Pancreas (tissue), 10 donors: ENCODE results near the gene ARHGEF17. TPM values are rescaled to one million over a fixed set of nuclear protein-coding genes. Genes with fewer than 3 reads are reported as not detected.

ENCODE experiments used
- ATAC-seq, 4 donors: fragments of 200-7000 bp; cut with Tn5 transposase; one replicate each; pipeline versions ENCODE4 v1.8.0 to v1.9.1; 2020; ENCODE audit warnings: mild to moderate bottlenecking in 4 of 4, moderate library complexity in 4 of 4
- DNase-seq, 6 donors: peaks; one replicate each; pipeline ENCODE4 v3.0.0-alpha.2; 2020
- FAIRE-seq: peaks from 2 replicates; lab custom pipeline; 2012; peaks lifted over from hg19 to GRCh38; lab: Jason Lieb, UNC
- H3K27ac ChIP-seq, 4 donors: fragments of 200-600 bp; sonication (generic); 1 replicate in 3 of 4; 2 replicates in 1 of 4; pipeline versions ENCODE4 v1.5.0 to v1.8.0; 2020
- H3K27me3 ChIP-seq, 4 donors: fragments of 200-600 bp; one replicate each; pipeline ENCODE4 v1.8.0; 2021
- H3K36me3 ChIP-seq, 3 donors: fragments of 200-600 bp; sonication (generic) in 1 of 3; one replicate each; pipeline versions ENCODE4 v1.5.0 to v1.8.0; 2020 to 2021
- H3K4me1 ChIP-seq, 3 donors: fragments of 200-600 bp; one replicate each; pipeline ENCODE4 v1.8.0; 2021
- H3K4me3 ChIP-seq, 4 donors: fragments of 200-600 bp; sonication (generic) in 2 of 4; one replicate each; pipeline versions ENCODE4 v1.5.0 to v1.8.0; 2020 to 2021
- H3K9me3 ChIP-seq, 4 donors: fragments of 200-600 bp; one replicate each; pipeline ENCODE4 v1.8.0; 2021
- WGBS, 2 donors: extraction: QIAGEN DNeasy Blood & Tissue Kit; methylation state at CpG; one replicate each; pipeline ENCODE4 v1.1.7; 2013; 5-methylcytosine and 5-hydroxymethylcytosine counted together
- intact Hi-C, 3 donors: fragments of 100-400 bp; cut with DNase I; formaldehyde crosslinking; loops; one replicate each; pipeline versions ENCODE4 v1.11.1 to v1.14.2; 2022
- polyA plus RNA-seq, 2 donors: library from polyadenylated mRNA; stranded (reverse); fragments of 200-250 nt; gene quantifications; one replicate each; pipeline ENCODE4 v1.2.3, GENCODE V29; 2013
- total RNA-seq, 6 donors: library from RNA; stranded (reverse); fragmentation: NEBNext Ultra II Directional in 4 of 6; extraction: Animal tissue kit (Norgen Biotek cat#: 25700) in 4 of 6; gene quantifications; one replicate each; pipeline versions ENCODE4 v1.2.1 to v1.2.4, GENCODE V29; 2021 to 2023
- TF ChIP-seq, protein P1 (sequence below), 4 donors: fragments of 200-600 bp; sonication (generic) in 3 of 4; IDR thresholded peaks; one replicate each; pipeline versions ENCODE4 v1.5.0 to v1.8.0; 2021; ENCODE audit warnings: antibody characterized with exemption in 4 of 4
- donor health status: healthy with polysubstance abuse.
- donor health status: DM: no; HTN: no; CAD: no; lungs with moderate emphysema.
- donor health status: DM: no; HTN: no; CAD: no.
- donor health status: control.
- donor health status: control.
- donor health status: Bipolar disorder and iron deficiency.
- donor health status: DM: yes; HTN: yes; CAD: no.
- donor health status: DM: no; HTN: no; CAD: no.
- donor health status: DM: no; HTN: no; CAD: no.
- donor health status: DM: yes; HTN: yes; CAD: no.

The ARHGEF17 gene
- total and polyA plus RNA-seq, 8 donors: 7.0 to 24.0 (median 10.4) TPM

DNA sequence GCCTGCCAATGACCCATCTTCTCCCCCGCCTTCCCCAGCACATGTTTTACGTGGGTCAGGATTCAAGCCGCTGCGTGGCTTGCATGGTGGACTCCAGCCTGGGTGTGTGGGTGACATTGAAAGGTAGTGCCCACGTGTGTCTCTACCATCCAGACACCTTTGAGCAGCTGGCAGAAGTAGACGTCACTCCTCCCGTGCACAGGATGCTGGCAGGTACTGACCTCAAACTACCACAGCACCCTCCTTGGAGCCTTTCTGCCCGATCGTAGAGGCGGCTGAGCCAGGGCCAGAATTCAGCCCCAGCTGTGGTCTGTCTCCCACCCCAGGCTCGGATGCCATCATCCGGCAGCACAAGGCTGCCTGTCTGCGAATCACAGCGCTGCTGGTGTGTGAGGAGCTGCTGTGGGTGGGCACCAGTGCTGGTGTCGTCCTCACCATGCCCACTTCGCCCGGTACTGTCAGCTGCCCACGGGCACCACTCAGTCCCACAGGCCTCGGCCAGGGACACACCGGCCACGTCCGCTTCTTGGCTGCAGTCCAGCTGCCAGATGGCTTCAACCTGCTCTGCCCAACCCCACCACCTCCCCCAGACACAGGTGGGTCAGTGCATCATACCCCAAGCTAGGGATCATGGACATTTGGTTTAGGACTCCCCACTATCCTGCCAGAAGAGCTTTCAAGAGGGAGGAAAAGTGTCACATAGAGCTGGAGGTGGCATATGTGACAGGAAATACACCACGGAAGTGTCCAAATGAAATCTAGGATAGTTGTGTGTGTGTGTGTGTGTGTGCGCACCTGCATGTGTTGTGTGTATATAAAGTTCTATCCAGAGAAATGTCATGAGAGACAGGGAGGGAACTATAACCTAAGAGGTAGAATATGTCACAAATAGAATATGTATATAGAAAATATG, 57.5 kb downstream of the ARHGEF17 start:
- ATAC-seq (no peak), FAIRE-seq (no peak), DNase-seq (peak in 1 of 6 donors; percentile 51)
- no peak overlapping the region for H3K27ac ChIP-seq
- intact Hi-C loops: no loop called here
- TF ChIP-seq, protein P1, sequence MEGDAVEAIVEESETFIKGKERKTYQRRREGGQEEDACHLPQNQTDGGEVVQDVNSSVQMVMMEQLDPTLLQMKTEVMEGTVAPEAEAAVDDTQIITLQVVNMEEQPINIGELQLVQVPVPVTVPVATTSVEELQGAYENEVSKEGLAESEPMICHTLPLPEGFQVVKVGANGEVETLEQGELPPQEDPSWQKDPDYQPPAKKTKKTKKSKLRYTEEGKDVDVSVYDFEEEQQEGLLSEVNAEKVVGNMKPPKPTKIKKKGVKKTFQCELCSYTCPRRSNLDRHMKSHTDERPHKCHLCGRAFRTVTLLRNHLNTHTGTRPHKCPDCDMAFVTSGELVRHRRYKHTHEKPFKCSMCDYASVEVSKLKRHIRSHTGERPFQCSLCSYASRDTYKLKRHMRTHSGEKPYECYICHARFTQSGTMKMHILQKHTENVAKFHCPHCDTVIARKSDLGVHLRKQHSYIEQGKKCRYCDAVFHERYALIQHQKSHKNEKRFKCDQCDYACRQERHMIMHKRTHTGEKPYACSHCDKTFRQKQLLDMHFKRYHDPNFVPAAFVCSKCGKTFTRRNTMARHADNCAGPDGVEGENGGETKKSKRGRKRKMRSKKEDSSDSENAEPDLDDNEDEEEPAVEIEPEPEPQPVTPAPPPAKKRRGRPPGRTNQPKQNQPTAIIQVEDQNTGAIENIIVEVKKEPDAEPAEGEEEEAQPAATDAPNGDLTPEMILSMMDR (IDR thresholded peaks at IDR 0.05): no peak
- WGBS, 2 donors: 84 to 89% methylated on average over 24 of the region's 24 CpGs
- H3K27me3 ChIP-seq: no peaks in the 10 kb centered on the region
- no peaks in the 10 kb centered on the region for H3K4me1 ChIP-seq
- H3K4me3 ChIP-seq: no peak overlapping the region
- peaks cover 0 to 9% (median 2%) of the 10 kb centered on the region in 3 donors for H3K36me3 ChIP-seq
- no peaks in the 10 kb centered on the region for H3K9me3 ChIP-seq

GRCh38 chr11:73366265-73366610, 58.2 kb downstream of the ARHGEF17 start:
- H3K9me3 ChIP-seq: no peaks in the 10 kb centered on the region
- TF ChIP-seq, protein P1 (IDR thresholded peaks at IDR 0.05): no peak
- intact Hi-C loops: no loop called here
- peaks cover 0 to 9% (median 2%) of the 10 kb centered on the region in 3 donors for H3K36me3 ChIP-seq
- WGBS, 2 donors: 91 to 92% methylated on average over 4 of the region's 4 CpGs
- ATAC-seq: no peak
- FAIRE-seq: no peak
- no peaks in the 10 kb centered on the region for H3K27me3 ChIP-seq
- H3K27ac ChIP-seq: no peak overlapping the region
- no peaks in the 10 kb centered on the region for H3K4me1 ChIP-seq
- H3K4me3 ChIP-seq: no peak overlapping the region
- no peak for DNase-seq

DNA sequence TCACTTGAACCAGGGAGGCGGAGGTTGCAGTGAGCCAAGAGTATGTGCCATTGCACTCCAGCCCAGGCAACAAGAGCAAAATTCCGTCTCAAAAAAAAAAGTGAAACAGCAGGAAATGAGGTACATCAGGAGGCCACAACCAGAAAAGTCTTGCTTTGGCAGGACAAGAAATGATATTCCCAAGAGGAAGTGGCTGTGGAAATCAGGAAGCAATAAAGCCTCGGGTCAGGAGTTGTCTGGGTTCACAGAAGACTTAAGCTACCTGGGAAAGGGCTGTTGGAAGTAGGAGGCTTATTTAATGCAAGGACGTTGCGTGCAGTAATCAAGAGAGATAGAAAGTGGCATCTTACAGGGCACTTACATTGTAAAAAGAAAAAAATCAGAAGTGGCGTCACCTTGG, 58.9 kb downstream of the ARHGEF17 start:
- 74 to 76% methylated on average over 6 of the region's 6 CpGs for WGBS, 2 donors
- ATAC-seq: no peak

GRCh38 chr11:73367482-73368024, 59.5 kb downstream of the ARHGEF17 start:
- Histone ChIP-seq H3K4me3 (no peak overlapping the region), H3K36me3 (peaks cover 0 to 3% (median 0%) of the 10 kb centered on the region in 3 donors), H3K27ac (no peak overlapping the region), H3K9me3 (no peaks in the 10 kb centered on the region), H3K4me1 (no peaks in the 10 kb centered on the region), H3K27me3 (no peaks in the 10 kb centered on the region)
- FAIRE-seq (no peak), ATAC-seq (no peak), DNase-seq (peak in 1 of 6 donors; percentile 44)
- intact Hi-C loops: no loop called here
- TF ChIP-seq, protein P1 (IDR thresholded peaks at IDR 0.05): no peak
- WGBS, 2 donors: 81 to 87% methylated on average over 20 of the region's 20 CpGs

More for the DNA sequence above, 58.9 kb downstream of the ARHGEF17 start:
- Histone ChIP-seq H3K4me1 (no peaks in the 10 kb centered on the region), H3K9me3 (no peaks in the 10 kb centered on the region), H3K36me3 (peaks cover 0 to 9% (median 0%) of the 10 kb centered on the region in 3 donors), H3K27ac (no peak overlapping the region), H3K4me3 (no peak overlapping the region), H3K27me3 (no peaks in the 10 kb centered on the region)
- DNase-seq (no peak), FAIRE-seq (no peak)
- TF ChIP-seq, protein P1 (IDR thresholded peaks at IDR 0.05): no peak
- intact Hi-C loops: no loop called here
